ENCODE results near the gene STAT6.
"Not testable (repeated sequence)": the region's sequence is repeated elsewhere in the genome, so short reads cannot be mapped to it uniquely, and the experiment has no call there.

STAT6 gene

DNA sequence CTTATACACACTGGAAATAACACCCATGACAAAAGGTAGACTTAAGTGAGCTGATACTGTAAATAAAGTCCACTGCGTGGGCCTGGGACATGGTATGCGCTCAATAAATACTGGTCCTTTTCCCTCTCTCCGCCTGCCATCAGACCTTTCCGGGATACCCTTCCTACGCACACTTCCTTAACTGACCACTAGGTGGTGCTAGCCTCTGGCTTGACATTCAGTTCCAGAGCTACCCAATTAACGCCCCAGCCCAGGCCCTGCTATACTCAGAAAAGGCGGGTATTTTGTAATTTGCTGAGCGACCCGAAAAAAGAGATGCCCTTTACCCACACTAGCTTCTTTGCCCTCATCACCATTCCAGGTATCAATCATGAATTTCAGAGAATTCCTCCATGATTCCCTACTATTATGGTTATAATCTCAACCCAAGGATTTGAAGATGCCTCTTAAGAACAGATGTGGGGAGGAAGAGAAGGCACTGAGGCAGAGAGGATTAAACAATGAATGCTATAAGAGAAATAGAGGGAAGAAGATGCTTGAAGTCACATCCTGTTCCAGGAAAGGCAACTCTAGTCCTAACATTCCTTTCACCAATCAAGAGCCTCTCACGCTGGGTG is 13.2 kb upstream of the STAT6 start:
- DNase-seq, result peak; percentile 51 to 78

DNA sequence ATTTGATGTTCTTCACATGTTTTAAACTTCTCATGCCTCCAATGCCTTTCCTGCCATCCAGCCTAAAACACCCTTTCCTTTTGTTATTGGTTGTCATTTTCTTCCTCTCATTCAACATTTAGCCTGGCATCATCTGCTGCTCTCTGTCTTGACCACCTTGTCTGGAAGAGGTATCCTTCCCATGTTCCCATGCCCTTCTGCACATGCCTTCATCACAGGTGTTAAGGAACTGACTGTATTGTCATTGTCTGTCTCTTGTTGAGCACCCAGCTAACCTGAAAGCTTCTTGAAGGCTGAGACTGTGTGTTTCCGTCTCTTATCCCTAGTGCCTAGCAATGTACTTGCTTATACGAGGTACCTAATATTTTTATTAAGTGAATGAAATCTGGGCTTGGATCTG is 12.7 kb upstream of the STAT6 start:
- DNase-seq, result no peak

GRCh38 chr12:57120718-57121117 is 9.6 kb upstream of the STAT6 start:
- not testable (repeated sequence) for DNase-seq

- no peak for DNase-seq
Observed at GRCh38 chr12:57119294-57120085, 8.3 kb upstream of the STAT6 start.

- DNase-seq, result no peak
Observed at GRCh38 chr12:57118711-57119271, 7.6 kb upstream of the STAT6 start.

- no peak for DNase-seq
Observed at GRCh38 chr12:57116580-57117281, 5.6 kb upstream of the STAT6 start.

GRCh38 chr12:57112492-57113294 is 1.5 kb upstream of the STAT6 start:
- DNase-seq, result peak in 1 of 2 experiments; percentile 54

DNA sequence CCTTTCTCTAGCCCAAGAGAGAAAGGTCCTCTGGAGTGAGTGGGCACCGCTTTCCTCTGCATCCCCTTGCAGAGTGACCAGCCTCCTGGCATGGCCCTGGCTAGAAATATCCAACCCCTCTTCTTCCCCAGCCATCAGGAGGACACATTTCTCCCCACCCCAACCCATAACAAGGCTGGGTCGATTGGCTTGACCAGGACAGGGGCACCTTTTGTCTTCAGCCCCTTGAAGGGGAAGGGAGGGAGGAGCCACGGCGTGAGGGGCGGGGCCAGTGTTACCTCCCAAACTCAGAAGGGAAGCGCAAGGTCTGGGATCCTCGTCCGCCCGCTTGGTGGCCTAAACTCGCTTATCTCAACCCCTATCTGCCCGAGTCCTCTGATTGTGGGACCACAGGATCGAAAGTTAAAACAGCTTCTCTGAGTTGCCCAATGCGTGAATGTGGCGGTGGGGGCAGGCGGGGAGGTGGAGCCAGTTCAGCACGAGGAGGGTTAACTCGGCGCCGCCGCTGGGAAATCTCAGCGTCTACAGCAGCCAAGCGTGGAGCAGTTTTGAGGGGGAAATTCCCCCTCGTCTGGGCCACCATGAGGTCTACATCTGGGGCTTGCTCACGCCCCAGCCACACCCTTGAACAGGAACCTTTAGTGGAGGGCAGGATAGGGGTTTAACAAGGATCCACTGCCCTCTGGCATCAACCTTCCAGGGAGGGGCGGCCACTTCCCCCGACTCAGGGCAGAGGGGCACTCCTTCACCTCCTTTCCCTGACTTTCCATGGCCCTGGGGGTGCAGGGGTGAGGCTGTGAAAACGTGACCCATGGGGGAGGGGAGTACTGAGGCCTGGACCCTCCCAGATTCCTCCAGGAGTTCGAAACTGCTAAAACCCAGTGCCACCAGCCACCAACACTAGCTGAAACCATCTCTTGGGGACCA is 795 bp downstream of the STAT6 start:
- DNase-seq, result no peak

DNA sequence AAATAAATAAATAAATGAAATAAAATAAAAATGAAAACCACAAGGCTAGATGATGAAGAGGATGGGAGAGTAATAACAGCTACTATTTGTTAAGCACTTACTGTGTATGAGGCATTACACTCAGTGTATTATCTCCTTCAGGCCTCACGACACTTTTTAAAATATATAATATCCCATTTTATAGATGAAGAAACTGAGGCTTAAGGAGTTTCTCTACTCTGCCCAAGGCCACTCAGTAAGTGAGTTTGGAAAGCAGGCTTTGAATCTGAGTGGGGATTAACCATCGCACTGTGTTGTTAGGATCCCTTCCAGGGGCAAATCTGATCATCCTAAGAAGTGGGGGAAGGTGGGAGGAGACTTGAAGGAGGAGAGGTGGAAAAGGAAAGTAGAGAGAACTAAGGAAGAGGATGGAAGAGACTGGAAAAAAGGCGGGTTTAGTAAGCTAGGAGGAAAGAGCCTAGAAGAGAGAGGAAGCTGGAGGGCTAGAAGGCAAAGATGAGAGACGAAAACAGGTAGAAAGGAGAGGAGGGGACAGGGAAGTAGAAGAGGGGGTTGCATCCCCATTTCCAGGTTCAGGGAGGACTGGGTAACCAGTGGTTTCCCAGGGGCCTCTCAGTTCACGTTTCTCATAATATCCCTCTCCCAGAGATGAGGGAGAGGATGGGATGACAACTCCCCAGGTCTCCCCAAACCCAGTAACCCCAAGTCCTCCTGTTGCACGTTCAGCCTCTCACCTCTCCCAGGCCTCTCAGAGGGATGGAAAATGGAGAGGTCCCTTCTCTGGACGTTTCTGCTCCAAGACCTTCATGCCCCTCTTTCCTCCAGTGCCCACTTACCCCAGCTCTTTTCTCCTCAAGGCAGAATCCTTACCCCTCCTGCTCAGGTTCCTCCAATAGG is 1.7 kb downstream of the STAT6 start:
- DNase-seq, result no peak

GRCh38 chr12:57107456-57108155 is 3.6 kb downstream of the STAT6 start:
- DNase-seq, result no peak

DNA sequence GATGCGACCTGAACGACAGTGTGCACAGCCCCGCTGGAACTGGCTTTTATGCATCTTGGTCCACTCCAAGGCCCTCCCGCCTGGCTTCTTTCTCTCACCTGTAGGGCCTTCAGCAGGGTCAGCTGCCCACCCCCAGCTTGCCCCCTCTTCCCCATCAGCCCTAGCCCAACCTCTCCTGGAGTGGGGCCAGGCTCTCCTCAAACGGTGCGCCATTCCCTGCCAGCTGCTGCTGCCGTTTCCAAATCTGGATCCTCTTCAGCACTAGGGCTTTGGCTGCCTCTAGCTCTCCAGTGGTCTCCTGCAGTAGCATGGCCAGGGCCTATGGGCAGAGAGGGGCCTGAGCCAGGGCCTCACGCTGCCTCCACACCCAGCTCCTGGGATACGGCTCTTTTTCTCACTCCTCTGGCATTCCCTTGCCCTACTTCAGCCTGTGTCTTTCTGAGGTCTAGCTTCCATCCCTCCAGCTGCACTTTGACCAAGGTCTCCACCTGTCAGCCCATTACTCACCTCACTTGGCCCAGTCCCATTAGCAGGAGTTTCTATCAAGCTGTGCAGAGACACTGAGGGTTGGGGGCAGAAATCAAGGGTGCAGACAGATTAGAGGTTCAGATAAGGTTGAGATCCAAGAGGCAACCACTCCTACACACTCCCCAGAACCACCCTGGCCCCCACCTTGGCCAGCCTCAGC is 5.0 kb downstream of the STAT6 start:
- peak in 1 of 2 experiments; percentile 11 for DNase-seq

- DNase-seq, result no peak
Observed at GRCh38 chr12:57105011-57105753, 6.0 kb downstream of the STAT6 start.

GRCh38 chr12:57104292-57104910 is 6.8 kb downstream of the STAT6 start:
- no peak for DNase-seq

GRCh38 chr12:57103856-57104255 is 7.3 kb downstream of the STAT6 start:
- DNase-seq, result no peak

DNA sequence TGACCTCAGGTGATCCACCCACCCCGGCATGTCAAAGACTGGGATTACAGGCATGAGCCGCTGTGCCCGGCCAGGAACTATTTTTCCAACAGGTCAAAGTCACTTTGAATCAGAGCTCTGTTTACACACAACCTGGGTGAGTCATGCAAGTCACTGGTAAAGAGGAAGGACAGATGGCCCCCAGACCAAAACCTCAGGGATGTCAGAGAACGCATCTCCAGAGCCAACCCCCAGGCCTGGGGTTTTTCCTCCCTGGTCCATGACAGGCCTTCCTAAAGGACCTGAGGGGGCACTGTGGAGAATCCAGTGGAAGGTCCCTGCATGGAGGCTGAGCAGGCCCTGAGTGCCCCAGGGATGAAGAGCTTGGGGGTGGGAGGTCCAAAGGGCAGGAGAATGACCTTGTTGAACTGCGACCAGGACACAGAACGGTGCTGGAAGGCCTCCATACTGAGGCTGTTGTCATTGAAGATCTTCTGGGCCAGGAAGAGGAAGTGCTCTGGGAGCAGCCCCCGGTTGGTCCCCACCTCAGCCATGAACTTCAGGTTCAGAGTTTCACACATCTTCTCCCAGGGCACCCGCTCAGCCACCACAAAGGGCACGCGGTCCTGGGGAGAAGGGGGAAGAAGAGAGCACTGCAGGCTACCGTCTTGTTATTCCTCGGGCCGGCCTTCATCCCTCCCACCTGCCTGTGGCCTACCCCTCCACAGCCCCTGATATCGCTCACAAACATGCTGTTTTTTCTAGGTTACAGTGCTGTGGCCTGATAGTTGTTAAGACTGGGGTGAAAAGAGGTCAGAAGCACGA is 9.1 kb downstream of the STAT6 start:
- DNase-seq, result no peak

DNA sequence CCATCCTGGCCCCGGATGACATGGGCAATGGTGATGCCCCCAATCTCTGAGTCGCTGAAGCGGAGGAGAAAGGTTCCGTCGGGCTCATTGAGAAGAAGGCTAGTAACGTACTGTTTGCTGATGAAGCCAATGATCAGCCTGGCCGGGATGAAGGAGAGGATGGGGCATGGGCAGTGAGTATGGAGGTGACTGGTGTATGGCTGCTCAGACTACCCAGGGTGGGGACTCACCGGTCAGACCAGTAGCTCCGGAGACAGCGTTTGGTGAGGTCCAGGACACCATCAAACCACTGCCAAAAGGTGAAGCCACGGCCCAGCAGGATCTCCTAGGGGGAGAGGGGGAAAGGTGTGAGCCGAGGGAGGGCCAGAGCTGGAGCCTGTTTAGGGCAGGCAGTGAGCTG is 11.4 kb downstream of the STAT6 start:
- no peak for DNase-seq
